ENCODE data around the gene FAF1. TPM values are rescaled to one million over a fixed set of nuclear protein-coding genes. Genes with fewer than 3 reads are reported as not detected.

Gene FAF1
- polyA plus RNA-seq, 3 donors: 69.2 to 76.7 (median 73.4) TPM

DNA sequence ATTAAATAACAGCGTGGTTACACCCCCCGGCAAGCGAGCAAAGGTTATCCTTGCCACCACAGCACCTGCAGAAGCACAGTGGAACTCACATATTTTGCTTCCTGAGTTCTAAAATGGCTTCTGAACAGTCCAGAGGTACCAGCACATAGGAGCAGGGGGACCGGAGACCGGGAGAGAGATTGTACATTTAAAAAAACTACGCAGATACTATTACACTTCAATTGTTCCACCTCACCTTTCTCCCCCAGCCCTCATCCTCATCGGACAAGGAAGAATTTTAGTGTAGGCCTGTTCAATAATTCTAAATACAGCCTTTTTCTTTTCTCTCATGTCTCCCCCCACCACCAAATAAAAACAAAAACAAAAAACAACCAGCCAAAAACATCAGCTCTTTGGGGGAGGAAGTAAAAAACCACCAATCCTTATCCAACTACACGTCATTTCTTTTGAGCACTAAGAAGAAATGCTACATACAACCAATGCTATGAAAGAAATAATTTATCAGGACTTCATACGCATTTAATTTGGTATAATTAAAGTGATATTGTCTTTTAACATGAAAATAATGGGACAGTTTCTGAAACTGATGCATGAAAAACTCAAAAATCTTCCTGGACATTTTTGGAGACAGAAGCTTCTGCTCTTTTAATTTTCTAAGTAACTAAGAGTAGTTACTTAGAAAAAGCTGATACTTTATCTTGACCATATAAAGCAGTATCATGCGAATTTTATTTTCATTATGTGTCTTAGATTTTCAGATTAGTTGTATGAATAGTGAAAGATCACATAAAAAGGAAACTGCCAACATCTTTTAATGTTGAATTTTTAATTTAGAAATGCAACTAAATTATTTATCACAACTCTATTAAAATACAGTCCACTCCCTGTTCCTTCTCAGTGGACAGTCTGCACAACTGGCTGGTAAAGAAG is 19.1 kb upstream of the FAF1 start:
- no peak for DNase-seq (ENCODE audit: low read depth in 3 of 3, low spot score in 2 of 3)

DNA sequence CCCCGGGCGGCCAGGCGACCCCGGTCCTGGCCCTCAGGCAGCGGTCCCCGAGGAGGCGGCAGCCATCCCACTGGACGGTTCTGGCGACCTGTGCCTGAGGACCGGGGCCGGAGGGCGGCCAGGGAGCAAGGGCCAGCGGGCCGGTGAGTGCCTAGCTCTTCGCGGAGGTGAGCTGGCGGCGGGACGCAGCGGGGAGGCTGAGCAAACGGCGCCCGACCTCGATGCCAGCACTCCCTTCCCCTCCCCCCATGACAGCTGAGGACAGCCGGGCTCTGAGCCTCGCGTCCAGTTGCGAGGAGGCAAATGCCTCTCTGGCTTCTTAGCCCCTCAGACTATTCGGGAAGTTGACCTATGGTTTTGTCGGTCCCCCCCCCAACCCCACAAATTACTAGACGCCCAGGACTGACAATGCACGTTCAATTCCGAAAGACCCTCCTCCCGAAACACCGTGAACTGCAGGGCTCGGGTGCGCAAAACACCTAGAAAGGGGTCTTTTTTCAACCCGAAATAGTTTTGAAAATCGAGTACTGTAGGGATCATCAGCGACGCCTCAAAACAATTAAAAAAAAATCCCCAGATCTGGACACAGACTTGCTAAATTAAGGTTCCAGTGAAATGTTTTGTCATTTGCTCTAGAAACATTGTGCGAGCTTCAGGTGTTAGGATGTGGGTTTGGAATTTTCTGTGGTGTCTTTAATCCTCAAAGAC is 18.2 kb upstream of the FAF1 start:
- no peak for DNase-seq (ENCODE audit: low read depth in 3 of 3, low spot score in 2 of 3)

DNA sequence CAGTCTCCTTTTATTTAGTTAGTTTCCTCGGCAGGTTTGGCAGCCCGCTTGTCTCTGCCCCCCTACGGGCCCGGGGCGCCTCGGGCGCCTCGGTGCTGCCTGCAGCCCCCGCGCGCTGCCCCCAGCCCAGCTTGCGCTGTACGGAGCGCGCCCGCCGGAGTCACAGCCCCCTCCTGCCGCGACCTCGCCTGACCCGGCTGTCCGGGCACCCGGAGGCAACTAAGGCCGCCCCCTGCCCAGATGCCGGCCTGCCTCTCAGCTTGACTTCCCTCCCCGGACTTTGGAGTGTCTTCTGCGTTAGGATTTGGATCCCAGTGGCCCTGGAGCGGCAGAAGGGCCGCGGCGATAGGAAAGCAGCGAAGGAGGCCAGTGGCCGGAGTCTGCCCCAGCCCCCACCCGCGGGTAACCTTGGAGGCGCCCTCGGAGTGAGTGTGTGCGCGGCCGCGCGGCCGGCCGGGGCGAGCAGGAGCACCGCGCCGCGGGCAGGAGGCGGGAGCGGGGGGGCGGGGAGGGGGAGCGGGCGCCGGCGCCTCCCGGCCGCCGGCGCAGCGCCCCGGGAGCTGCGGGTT is 17.6 kb upstream of the FAF1 start:
- no peak for DNase-seq (ENCODE audit: low read depth in 3 of 3, low spot score in 2 of 3)

DNA sequence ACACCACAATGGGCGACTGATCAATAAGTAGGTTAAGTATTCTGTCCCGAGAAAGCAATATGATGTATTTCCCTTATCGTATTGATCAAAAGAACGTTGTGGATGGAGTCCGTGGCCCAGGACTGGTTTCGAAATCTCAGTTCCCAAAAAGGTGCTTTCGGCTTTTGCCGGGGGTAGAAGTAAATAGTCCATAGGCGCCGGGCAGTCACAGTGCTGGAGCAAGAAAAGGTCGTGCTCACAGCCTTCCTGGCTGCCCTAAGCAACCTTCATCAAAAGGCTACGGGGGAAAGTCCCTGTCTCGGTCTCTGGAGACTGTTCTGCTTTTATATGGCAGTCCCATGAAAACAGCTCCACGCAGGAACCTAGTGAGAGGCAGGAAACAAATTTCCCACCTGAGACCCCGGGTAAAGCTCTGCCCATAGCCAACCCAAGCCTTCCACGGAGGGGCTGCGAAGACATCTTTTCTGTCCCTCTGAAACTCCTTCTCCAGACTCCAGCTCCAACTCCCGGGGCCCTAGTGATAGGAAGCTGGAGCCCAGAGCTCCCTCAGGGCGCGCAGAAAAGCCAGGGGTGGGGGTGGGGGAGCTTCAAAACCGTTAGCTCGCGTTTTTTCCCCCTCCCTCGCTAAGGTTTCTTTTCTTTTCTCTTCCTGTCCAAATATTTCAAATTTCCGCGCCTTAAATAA is 17.0 kb upstream of the FAF1 start:
- no peak for DNase-seq (ENCODE audit: low read depth in 3 of 3, low spot score in 2 of 3)

DNA sequence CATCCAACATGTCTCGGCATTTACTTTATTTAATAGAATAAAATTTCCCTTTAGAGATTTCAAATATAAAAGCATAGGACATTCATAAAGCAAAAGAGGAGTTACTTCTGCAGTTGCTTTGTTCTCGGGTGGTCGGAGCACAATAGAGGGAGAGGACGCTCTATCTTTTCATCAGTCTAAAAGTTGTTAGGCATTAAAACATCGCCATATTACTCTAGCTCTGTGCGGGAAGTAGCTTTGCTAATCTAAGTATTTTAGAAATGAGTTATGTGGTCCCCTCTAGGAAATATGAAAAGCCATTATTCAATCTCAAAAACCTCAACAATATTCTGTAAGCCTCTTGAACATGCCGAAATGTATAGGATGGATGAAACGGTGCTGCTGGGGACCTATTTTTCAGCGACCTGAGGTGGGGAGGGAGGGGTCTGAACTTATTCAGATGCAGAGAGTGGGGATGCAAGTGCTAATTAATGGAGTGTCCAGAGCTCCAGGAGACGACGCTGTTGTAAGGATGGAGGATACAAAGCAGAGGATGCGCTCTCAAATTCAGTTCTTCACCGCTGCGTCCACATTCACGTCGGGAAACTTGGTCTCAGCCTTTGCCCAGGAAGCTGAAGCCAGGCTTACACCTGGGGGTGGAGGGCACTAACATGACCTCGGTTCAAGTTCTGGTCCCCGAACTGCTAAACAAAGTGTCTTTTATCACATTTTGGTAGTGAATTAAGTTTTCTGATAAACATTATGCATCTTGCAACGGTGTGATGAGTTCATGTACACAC is 16.2 kb upstream of the FAF1 start:
- no peak for DNase-seq (ENCODE audit: low read depth in 3 of 3, low spot score in 2 of 3)

DNA sequence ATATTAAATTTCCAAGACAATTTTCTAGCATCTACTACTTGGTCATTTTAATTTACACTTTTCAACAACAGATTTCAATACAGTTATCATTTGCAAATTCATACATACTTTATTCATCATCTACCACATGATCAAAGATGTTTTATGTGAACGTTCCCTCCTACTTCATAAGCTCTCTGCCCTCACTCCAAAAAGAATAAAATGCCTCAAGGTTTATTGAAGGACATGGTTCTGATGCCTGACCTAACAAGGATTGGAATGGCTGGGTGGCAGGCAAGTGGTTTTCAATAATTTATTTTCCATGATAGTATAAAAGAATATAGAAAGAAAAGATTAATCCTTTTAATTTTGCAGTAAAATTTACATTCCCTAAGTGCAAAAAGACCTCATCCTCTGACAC is 15.4 kb upstream of the FAF1 start:
- DNase-seq (ENCODE audit: low read depth in 3 of 3, low spot score in 2 of 3): no peak

DNA sequence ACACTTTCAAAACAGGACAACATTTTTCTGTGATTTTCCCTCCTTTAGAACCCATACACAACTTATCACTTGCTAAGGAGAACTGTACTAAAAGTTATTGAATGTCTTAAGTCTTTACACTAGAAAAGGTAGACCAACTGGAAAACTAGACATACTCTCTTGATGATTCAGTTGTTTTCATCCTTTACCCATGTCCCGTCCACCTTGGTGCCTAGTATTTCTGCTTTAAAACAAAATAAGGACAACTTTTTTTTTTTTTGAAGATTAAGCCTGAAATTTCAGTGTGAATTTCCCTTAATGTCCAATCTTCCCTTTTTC is 14.5 kb upstream of the FAF1 start:
- no peak for DNase-seq (ENCODE audit: low read depth in 3 of 3, low spot score in 2 of 3)

DNA sequence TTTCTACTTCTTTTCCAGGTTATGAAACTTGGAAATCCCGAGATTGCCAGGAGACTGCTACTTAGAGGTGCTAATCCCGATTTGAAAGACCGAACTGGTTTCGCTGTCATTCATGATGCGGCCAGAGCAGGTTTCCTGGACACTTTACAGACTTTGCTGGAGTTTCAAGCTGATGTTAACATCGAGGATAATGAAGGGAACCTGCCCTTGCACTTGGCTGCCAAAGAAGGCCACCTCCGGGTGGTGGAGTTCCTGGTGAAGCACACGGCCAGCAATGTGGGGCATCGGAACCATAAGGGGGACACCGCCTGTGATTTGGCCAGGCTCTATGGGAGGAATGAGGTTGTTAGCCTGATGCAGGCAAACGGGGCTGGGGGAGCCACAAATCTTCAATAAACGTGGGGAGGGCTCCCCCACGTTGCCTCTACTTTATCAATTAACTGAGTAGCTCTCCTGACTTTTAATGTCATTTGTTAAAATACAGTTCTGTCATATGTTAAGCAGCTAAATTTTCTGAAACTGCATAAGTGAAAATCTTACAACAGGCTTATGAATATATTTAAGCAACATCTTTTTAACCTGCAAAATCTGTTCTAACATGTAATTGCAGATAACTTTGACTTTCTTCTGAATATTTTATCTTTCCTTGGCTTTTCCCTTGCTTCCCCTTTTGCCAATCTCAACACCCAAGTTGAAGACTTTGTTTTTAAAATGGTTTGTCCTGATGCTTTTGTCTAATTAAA is 14.0 kb upstream of the FAF1 start:
- DNase-seq (ENCODE audit: low read depth in 3 of 3, low spot score in 2 of 3): no peak

DNA sequence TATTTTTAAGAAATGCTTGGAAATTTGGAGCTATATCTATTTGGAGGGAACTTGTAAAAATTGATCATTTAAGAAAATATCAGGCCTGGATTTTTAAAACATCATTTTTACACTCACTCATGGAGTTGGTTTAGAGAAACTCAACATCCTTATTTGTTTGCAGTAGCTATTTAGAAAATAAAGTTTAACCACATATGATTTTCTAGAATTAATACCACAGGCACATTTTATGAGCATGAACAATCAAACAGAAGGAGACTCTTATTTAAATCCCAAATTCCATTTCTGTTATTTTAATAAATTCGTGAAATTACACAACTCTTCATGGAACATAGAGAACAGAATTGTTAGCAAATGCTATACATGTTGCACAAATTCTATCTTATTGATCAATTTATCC is 13.2 kb upstream of the FAF1 start:
- no peak for DNase-seq (ENCODE audit: low read depth in 3 of 3, low spot score in 2 of 3)

DNA sequence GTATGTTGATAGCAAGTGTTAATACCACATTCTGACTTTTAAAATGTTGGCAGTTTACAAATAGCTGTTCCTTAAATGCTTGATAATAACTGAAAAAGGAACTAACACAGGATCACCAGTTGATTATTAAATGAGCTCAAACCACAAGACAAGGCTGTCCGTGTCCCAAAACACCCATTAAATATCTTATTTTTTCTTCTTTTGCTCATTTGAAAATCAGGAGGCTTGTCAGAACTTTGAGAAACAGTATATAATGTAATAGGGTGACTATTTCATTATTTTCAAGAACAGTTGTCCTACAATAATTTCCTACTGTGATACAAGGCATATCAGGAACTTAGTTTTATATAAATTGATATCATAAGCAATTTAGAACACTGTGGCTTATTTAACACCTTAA is 12.7 kb upstream of the FAF1 start:
- DNase-seq (ENCODE audit: low read depth in 3 of 3, low spot score in 2 of 3): no peak

DNA sequence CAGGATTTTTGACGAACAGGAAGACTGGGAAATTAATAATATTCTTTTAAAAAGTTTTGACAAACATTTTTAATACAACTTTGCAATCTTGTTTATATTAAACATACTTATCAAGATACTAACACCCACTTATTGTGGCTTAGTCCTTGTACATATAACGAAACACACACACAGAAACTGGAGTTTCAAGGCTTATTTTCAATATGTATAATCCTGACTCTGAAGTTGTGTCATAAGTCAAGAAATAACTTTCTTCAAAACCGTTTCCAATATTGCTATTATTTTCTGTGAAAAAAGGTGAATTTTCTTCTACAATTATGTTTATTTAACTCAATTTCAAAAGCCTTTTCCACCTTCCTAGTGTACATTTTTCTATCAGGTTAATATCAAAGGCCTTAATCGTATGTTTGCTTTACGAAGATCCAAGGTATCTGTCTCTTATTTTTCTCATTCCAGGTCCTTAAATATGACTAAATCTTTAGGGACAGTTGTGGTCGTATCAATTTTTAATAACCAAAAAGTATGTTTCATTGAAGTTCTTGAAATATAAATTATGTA is 11.8 kb upstream of the FAF1 start:
- no peak for DNase-seq (ENCODE audit: low read depth in 3 of 3, low spot score in 2 of 3)

DNA sequence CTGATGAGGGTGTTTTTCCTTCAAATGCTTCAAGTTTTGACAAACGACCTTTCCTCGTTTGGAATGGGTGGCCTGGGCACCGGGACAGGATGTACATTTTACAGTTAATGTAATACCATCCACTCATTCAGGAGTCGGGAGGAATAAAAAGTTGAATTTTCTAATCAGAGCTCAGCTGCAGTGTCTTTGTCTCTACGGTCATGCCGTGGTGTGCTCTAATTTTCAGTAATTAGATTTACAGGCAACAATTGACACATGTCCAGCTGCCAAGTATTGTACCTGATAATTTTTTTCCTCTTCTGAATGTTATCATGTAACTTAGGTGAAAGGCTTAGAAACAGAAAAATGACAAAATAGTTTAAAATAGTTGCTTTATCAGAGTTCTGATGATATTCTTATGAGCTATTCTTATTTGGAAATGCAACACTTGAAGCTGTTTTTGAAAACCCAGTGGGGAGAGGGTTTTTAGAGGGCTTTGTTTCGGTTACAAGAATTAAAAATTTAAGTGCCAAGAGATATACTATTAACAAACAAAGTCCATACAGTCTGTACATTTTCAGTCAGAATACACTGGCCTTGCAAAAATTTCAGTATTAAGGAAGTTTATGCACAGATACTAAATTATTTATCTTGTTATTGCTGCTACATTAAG is 11.0 kb upstream of the FAF1 start:
- no peak for DNase-seq (ENCODE audit: low read depth in 3 of 3, low spot score in 2 of 3)

DNA sequence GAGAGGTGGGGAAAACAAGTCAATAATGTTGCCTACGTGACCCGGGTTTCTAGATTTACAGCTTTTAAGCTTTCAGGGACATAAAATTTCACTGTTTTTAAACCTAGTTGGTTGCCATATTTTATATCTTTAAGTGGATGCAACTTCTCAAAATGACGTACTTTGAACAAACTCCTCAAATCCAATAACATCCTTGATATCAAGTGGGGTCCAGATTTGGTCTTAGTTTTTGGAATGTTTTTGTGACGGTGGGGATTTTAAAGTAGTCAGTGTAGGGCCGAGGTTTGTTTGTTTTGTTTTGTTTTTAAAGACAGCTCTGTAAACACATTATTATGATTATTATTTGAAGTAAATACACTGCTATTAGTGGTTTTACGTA is 10.4 kb upstream of the FAF1 start:
- DNase-seq (ENCODE audit: low read depth in 3 of 3, low spot score in 2 of 3): no peak

DNA sequence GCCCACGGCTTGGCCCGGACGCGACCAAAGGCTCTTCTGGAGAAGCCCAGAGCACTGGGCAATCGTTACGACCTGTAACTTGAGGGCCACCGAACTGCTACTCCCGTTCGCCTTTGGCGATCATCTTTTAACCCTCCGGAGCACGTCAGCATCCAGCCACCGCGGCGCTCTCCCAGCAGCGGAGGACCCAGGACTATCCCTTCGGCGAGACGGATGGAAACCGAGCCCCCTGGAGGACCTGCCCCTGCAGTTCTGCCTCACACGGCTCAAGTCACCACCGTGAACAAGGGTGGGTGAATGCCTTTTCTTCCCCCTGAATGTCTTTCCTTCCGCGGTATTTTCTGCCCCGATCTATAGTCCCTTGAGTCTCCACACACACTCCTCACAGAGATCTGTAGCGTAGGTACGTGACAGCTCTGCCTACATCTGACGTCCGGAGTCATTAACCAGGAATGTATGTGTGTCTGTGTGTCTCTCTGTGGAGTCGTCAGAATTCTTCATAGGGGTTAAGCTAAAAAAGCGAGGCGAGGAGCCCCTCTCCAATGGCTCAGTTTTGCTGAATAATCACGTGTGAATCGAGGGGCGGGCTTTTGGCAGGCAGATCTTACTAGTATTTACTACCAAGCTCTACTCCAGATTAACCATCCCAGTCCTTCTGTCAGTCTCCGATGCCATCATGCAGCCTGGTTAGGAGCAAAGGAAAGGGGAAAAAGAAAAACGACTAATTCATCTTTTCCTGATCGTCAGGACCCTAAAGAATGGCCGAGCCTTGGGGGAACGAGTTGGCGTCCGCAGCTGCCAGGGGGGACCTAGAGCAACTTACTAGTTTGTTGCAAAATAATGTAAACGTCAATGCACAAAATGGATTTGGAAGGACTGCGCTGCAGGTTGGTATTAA is 9.8 kb upstream of the FAF1 start, which contains the start of gene CDKN2C:
Gene CDKN2C, plus strand, starts transcription at position 635 of the 898 bp plus-strand sequence. Its CDS starts 124 bp downstream, at position 759.
- DNase-seq (ENCODE audit: low read depth in 3 of 3, low spot score in 2 of 3): no peak

DNA sequence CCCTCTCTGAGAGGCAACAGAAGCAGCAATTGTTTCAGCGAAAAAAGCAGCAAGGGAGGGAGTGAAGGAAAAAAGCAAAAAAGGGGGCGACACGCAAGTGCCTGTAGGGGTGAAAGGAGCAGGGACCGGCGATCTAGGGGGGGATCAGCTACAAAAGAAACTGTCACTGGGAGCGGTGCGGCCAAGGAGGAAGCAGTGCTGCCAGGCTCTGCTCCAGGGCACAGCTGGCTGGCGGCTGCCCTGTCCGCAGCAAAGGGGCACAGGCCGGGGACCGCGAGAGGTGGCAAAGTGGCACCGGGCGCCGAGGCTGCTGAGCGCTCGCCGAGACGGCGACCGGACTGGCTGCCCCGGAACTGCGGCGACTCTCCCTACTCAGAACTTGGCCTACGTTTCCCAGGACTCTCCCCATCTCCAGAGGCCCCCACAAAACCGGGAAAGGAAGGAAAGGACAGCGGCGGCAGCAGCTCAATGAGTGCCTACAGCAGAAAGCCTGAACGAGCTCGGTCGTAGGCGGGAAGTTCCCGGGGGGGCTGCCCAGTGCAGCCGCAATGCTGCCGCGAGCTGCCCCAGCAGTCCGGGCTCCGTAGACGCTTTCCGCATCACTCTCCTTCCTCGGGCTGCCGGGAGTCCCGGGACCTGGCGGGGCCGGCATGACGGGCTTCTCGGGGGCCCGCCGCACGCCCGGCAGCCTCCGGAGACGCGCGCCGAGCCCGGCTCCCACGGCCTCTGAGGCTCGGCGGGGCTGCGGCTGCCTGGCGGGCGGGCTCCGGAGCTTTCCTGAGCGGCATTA is 8.9 kb upstream of the FAF1 start:
- DNase-seq (ENCODE audit: low read depth in 3 of 3, low spot score in 2 of 3): no peak

DNA sequence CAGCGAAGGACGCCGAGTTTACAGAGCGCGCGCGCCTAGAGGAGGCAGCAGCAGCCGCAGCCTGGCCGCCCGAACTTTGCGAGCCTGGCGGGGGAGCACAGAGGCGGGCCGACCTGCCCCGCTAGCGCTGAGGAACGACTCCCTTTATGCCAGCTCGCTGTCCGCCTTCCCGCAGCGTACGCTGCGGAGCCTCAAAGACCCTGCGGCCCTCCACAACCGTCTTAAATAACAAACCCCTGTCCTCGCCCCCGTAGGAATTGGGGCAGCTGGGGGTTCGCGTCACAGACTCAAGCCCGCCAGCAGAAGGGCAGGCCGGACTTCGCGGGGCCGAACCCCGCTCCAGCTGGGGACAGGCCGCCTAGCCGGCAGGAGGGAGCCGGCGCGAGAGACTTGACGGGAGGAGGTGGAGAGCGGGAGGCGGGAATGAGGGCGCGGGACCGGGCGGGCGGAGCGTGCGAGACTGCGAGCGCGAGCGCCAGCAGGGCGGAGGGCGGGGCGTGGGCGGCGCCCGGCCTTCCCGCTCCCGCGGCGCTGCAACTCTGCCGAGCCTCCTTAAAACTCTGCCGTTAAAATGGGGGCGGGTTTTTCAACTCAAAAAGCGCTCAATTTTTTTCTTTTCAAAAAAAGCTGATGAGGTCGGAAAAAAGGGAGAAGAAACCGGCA is 8.2 kb upstream of the FAF1 start:
- DNase-seq (ENCODE audit: low read depth in 3 of 3, low spot score in 2 of 3): peak in 1 of 3 donors; percentile 73
